HG03045 (cell line): ENCODE measurements around the gene TDRD7.
A peak's percentile ranks its signal among the peaks of the same experiment; 100 is the strongest.

ENCODE experiments used
- ATAC-seq: cut with Tn5 transposase; IDR thresholded peaks from one replicate; pipeline ENCODE4 v1.9.1; 2021; ENCODE audit warnings: mild to moderate bottlenecking, moderate library complexity; ENCODE audit not compliant: unreplicated experiment

The TDRD7 gene

DNA sequence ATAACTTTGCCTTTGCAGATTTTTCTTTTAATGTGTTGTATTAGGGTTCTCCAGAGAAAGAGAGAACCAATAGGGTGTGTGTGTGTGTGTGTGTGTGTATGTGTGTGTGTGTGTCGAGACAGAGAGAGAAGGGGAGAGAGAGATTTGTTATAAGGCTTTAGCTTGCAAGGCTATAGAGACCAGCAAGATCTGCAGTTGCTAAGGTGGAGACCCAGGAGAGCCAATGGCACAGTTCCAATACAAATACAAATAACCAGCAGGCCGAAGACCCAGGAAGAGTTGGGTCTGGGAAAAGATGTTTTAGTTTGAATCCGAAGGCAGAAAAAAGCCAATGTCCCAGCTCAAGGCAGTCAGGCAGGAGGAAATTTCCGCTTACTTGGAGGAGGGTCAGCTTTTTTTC, 112.5 kb downstream of the TDRD7 start:
- no peak for ATAC-seq

DNA sequence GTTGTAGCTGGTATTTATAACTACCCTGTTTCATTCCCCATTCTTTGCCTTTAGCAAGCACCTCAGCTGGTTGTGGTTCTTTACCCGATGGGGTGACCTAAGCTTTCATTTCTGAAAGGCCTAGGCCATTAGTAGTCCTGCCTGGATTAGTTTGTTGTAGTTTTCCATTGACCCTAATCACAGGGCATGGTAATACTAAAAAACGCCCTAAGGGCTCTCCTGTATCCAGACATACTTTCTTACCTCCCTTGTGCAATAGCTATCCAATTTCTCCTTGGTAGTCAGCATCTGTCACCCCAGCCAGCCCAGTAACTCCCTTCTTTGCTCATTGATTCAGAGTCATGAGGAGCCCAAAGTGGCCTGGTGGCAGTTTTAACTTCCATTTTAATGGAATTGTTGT, 113.6 kb downstream of the TDRD7 start:
- no peak for ATAC-seq

DNA sequence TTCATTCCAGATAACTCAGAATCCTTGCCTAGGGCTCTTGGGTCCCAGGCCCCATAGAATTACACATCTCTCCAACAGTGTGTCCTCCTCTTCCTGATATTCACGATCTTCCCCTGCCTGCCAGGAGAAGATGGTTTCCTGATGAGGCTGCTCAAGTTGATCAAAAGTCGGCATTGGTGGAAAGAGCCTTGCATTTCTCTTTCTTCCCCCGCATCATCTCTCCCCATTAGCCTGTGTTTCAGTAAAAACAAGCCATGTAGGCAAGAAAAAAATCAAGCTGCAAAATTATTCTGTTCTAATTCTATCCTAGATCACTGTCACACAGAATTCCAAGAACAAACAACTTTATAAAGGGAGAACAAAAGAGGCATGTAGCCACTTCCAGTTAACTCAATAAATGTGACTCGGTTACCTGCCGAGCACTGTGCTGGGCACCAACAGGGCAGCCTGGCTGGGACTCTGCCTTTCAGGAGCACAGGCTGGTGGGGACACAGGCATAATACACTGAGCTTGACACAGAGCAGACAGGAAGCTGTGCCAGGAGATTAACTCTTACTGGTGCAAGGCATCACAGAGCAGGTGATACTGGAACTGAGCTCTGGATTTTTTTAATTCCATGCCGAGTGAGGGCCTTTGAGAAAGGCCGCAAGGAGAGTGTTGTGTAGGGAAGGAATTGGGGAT, 115.1 kb downstream of the TDRD7 start:
- ATAC-seq, result no peak

DNA sequence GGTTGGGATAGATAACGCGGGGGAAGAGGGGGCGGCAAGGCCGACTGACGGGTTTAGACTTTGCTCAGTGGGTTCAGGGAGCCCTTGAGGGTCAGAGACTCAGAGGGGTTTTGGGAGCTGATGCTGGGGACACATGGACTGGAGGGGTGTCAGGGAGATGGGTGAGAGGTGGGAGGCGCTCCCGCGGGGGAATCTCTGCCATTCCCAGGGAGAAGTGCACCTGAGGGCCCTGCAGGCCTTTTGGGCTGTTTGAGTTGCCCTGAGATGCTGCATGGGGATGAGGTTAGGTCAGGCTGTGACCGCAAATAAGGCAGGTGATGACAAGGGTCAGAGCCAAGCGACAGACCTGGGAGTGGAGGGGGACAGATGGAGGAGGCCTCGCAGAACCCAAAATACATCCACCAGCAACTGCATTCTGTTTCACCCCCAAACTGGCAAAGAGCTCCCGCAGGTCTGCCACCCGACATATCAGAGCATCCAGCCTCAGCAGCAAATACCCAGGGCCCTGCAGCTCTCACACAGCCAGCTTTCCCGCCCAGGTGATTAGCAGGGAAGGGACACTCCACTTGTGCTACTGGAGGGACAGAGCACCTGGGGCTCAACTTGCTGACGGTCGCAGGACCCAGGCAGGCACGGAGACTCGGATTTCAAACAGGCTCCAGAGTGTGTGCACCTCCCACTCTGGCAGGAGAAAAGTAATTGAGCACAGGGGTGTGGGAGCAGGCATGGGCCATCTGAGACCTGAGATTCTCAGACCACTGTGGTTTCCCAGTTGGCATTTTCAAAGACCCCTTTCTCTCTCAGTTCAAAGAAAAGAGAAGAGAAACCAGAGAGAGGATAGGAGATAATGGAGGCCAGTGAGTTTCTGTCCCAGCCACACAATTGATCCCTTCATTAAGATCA, 116.0 kb downstream of the TDRD7 start:
- ATAC-seq, result no peak

DNA sequence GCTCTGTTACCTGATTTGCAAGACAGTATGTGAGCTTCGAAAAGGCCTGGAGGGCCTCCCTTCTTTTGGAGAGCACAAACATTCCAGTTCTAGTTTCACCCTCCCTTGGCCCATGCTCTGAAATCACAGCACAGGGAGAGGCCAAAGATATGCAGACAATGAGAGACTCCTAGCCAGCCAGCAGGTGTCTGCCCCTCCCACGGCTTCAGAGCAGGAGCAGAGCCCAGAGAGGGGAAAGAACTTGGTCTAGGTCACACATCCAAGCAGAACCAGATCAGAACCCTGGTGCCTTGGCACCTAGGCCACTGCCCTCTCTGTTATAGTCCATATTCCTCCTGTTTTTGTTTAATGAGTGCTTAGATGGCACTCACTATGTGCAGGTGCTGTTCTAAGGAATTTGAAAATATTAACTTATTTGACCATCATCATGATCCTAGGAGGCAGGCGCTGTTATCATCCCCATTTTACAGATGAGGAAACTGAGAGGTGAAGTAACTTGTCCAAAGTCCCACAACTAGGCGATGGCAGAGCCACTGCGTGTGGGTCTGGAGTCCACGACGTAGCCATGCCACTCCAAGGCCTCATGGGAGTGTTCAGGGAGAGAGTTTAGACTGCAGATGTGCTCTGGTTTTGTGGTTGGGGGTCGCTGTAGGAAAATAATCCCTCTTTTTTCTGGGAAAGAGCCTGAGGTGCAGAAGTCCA, 116.8 kb downstream of the TDRD7 start:
- ATAC-seq, result no peak

DNA sequence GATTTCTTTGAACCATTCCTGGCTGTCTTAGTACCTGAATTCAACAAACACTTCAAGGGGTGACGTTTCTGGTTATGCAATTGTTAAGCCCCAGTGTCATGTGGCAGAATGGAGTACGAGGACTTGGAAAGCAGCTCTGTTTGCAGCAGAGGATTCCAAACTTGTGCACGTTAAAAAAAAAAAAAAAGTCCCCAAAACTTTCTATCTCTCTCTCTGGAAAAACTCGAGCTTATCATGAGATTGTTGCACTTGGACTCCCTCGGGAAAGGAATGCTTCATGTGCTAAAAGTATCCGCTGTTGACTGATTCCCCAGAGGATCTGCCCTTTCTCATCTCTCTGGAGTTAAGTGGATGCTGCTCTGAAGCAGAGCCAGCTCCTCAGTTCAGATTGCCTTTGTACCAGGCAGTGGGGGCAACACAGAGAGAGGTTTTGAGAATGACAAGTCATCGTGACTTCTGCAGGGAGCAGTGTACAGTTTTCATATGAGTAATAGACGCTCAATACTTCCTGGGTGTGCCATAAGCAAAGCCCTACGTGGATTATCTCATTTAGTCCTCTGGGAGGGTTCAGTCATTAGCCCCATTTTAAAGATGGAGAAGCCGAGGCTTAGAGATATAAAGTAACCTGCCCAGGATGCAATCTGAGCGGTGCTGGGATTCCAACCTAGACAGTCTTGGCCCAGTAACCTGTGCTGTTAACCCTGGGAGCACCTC, 117.6 kb downstream of the TDRD7 start:
- ATAC-seq, result peak; percentile 76

DNA sequence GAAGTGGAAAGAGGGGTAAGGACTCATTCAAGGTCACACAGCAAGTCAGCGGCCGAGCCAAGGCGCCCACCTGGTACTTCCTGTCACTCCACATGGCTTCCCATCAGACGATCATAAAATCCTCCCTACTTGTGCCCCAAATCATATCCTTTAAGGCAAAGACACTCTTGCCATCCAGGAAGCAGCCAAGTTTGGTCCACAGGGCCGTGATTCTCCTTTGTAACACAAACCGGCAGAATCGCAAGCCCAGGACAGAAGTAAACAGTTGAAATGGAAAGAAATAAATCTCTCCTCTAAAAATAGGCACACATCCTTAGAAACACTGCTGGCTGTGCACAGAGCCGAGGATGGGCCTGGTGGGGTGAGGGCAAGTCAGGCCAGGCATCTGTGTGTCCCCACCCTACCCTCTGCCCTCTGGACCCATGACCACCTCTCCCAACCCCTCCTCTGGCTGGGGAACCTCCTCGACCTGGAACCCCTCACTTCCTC, 120.0 kb downstream of the TDRD7 start:
- no peak for ATAC-seq

DNA sequence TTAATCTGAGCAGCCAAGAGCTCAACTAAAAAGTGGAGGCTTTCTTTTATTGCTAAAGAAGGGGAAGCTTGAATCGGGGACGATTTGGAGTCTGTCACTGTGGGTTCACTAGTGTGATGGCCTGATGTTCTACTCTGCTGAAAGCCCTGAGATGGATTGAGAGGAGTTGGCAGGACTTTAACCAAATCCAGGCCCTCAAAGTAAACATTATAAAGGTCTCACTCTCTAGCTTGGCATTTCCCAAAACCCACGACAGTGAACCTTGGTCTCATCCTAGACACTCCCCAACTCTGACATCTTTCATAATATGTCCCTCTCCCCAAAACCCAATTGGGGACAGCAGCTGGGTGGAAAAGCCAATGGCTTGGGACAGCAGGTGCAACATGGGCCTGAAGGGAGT, 122.3 kb downstream of the TDRD7 start:
- ATAC-seq, result no peak

DNA sequence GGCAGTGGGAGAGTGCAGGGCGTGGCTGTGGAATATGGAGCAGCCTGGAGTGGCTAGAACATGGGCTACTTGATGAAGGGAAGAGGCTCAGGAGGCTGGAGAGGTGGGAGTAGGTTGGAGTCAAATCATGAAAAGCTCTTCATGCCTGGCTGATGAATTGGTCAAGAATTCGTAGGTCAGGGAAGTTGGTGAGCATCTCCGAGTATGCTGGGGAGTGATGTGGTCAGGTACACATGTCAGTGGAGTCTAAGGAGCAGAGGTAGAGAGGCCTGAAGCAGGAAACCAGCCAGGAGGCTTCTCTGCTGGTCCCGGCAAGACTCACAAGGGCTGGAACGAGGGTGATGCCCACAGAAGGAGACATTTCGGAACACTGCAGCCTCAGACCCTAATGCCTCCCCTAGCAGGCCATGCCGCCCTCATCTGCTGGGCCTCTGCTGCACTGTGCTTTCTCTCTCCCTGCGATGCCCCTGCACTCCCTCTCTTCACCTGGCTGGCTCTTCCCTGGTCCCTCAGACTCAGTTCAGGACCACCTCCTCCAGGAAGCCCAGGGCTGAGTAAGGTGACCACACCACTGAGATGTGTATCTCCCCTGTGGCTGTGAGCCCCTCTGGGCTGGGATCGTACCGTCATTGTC, 123.2 kb downstream of the TDRD7 start:
- ATAC-seq, result no peak

DNA sequence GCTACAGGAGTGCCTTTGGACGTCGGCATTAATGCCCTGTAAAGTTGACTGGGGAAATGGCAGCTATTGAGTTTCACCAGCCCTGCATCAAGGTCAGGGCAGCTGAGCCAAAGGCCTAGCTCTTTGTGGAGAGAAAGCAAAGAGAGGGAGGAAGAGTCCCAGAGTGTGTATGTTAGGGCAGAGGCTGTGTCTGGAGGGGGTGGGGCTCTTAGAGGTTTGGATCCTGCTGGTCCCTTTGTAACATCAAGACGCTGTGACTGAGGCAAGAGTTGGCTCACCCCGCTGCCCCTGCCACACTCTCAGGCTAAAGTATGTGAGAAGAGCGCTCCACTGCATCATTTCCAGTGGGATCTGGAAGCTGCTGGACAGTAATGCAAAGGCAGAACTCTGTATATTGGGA, 123.9 kb downstream of the TDRD7 start:
- ATAC-seq, result no peak

DNA sequence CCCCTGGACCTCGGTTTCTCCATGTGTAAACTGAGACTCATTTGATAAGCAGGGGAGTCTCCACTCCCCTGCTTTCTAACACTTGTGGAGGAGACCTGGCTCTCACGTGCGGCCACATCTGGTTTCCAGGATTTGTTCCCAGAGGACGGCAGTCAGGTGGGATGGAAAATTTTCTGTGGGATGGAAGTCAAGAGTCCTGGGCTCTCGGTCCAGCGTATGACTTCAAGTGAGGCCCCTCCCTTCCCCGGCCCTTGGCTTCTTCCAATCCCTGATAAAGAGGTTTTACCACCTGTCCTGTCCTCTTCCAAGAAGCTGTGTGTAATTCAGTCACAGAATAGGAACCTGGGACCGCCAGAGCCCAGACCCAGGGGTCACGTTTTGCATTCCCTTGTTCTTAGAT, 124.6 kb downstream of the TDRD7 start:
- no peak for ATAC-seq

DNA sequence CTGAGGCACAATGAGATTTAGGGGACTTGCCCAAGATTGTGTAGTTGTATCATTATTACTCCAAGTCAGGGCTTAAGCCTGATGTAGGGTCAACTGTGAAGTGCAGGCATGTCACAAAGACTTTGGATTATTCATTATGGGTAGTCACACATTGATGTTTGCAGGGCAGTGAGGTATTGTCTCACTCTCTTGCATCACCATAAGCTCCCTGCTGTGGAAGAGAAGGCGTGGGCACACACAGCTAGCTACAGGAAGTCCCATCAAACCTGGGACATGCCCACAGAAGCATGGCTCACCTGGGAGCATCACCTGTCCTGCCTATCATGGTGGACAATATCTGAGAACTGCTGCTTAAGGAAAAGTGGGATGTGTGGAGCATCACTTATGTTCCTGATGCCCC, 131.7 kb downstream of the TDRD7 start:
- ATAC-seq, result no peak

DNA sequence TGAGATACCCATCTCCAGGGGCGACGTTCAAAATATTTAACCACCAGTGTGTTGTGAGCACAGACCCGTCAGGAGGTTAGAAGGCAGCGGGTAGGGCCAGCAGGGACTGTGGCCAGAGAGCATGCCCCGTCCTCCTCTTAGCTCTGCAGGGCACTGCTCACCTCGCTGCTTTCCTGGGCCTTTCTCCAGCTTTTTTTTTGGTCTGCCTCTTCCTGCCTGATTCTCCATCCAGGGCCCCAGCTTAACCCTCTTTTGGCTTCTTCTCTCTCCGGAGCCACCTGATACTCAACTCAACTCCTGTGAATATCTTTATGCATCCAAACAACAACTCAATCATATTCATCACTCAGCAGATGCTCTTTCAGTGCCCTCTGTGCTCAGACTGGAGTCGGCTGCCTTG, 133.6 kb downstream of the TDRD7 start:
- ATAC-seq, result no peak
